AG10803 (cell line): ENCODE measurements around the gene OSBPL6.
"Not testable (repeated sequence)": the region's sequence is repeated elsewhere in the genome, so short reads cannot be mapped to it uniquely, and the experiment has no call there.

Experiments used
- DNase-seq: peaks from one replicate; pipeline ENCODE4 v3.0.0; 2010; ENCODE audit warnings: low read depth
- H3K4me3 ChIP-seq: 2 replicates; pipeline ENCODE4 v1.5.1; 2011; ENCODE audit warnings: mild to moderate bottlenecking, low read length, control low read depth
- CTCF ChIP-seq: conservative IDR thresholded peaks from 2 replicates; pipeline ENCODE4 v1.5.1; 2011; ENCODE audit warnings: mild to moderate bottlenecking, low read length, control low read depth, inconsistent platforms

Gene OSBPL6

GRCh38 chr2:178191004-178191508 is 3.3 kb upstream of the OSBPL6 start:
- DNase-seq, result no peak
- no peak overlapping the region for H3K4me3 ChIP-seq
- no peak for TF ChIP-seq CTCF

GRCh38 chr2:178191511-178191910 is 2.8 kb upstream of the OSBPL6 start:
- no peak for DNase-seq
- H3K4me3 ChIP-seq, result no peak overlapping the region
- TF ChIP-seq CTCF, result no peak

- no peak for TF ChIP-seq CTCF
- H3K4me3 ChIP-seq, result peak overlapping the region; percentile 78
- no peak for DNase-seq
Measured at GRCh38 chr2:178193496-178193822, 853 bp upstream of the OSBPL6 start.

GRCh38 chr2:178194600-178195389 is 483 bp downstream of the OSBPL6 start:
- no peak for TF ChIP-seq CTCF
- peak overlapping the region; percentile 78 for H3K4me3 ChIP-seq
- DNase-seq, result peak; percentile 60

GRCh38 chr2:178195390-178196166 is 1.3 kb downstream of the OSBPL6 start:
- DNase-seq, result no peak
- H3K4me3 ChIP-seq, result peak overlapping the region; percentile 78
- no peak for TF ChIP-seq CTCF

- H3K4me3 ChIP-seq, result no peak overlapping the region
- TF ChIP-seq CTCF, result no peak
Measured at GRCh38 chr2:178197791-178198190, 3.5 kb downstream of the OSBPL6 start.

GRCh38 chr2:178198441-178198840 is 4.1 kb downstream of the OSBPL6 start:
- DNase-seq, H3K4me3 ChIP-seq: not testable (repeated sequence)

More at GRCh38 chr2:178197791-178198190, 3.5 kb downstream of the OSBPL6 start:
- no peak for DNase-seq
